ENCODE measurements around the gene C1QTNF1. TPM values are rescaled to one million over a fixed set of nuclear protein-coding genes. Genes with fewer than 3 reads are reported as not detected.

C1QTNF1 gene
- total RNA-seq, 2 donors from 2014 or later: 445 to 518 TPM

GRCh38 chr17:79045001-79045729 is 21.2 kb downstream of the C1QTNF1 start:
- DNase-seq (ENCODE audit: low spot score) (no peak), ATAC-seq (ENCODE audit: insufficient number of reproducible peaks, low FRiP score, low read depth) (no peak)
- Histone ChIP-seq H3K4me3 (no peak overlapping the region), H3K27ac (no peak overlapping the region), H3K36me3 (peaks cover 32% of the 10 kb centered on the region), H3K9me3 (no peaks in the 10 kb centered on the region), H3K4me1 (ENCODE audit: control insufficient read depth in 1 of 2, low read depth in 2 of 2) (peaks cover 5 to 57% of the 10 kb centered on the region in 2 donors), H3K27me3 (replicated peaks; ENCODE audit: insufficient read depth) (no peaks in the 10 kb centered on the region)
- no peak for TF ChIP-seq CTCF (IDR thresholded peaks at IDR 0.05)

DNA sequence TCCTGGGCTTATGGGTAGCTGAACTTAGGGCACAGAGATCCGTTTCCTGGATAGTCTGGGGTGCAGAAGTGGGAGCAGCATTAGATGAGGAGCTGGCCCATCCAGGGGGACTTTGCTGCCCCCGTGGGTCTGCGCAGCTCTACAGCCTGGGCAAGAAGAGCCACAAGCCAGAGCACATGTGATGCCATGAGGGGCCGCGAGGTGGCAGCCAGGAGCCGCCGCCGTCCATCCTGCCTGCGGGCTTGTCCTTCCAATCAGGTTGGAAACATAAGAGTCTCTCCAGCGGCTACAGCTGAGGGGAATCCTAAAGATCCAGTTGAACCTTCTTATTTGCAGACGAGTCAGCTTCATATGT is 21.9 kb downstream of the C1QTNF1 start:
- peak; percentile 96 for TF ChIP-seq CTCF (IDR thresholded peaks at IDR 0.05)
- Histone ChIP-seq H3K4me3 (no peak overlapping the region), H3K27ac (peak overlapping the region in 1 of 2 donors; percentile 59), H3K27me3 (replicated peaks; ENCODE audit: insufficient read depth) (no peaks in the 10 kb centered on the region), H3K4me1 (ENCODE audit: control insufficient read depth in 1 of 2, low read depth in 2 of 2) (peaks cover 5 to 61% of the 10 kb centered on the region in 2 donors), H3K9me3 (no peaks in the 10 kb centered on the region), H3K36me3 (peaks cover 37% of the 10 kb centered on the region)
- ATAC-seq (ENCODE audit: insufficient number of reproducible peaks, low FRiP score, low read depth) (peak; percentile 49), DNase-seq (ENCODE audit: low spot score) (no peak)

DNA sequence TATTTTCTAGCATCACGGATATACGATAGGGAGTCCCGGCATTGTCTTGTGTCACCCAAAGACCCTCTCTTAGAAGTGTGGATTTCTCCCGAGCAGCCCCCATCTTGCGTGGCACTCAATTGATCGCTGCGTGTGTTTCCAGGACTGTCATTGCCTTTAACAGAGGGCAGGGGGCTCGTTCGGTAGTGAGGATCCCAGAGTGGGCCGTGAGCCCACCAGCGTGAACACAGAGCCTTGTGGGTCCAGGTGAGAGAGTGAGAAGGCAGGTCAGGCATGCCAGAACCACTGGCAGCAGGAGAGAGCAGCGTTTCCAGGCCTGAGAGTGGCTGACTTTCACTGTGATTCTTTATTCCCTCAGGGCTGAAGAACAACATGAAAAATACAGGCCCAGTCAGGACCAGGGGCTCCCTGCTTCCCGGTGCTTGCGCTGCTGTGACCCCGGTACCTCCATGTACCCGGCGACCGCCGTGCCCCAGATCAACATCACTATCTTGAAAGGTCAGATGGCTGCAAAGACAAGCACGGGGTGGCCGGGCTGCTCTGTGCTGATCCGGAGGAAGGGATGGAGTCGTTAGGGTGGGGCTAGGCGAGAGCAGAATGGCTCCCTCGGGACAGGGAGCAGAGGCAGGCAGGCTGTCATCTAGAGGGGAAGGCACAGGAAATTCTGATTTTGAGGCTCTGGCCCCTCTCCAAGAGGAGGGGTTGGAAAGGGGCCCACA is 22.4 kb downstream of the C1QTNF1 start:
- no peaks in the 10 kb centered on the region for H3K9me3 ChIP-seq
- no peak overlapping the region for H3K4me3 ChIP-seq
- DNase-seq (ENCODE audit: low spot score) (no peak), ATAC-seq (ENCODE audit: insufficient number of reproducible peaks, low FRiP score, low read depth) (no peak)
- peak; percentile 15 for TF ChIP-seq CTCF (IDR thresholded peaks at IDR 0.05)
- peaks cover 5 to 58% of the 10 kb centered on the region in 2 donors for H3K4me1 ChIP-seq (ENCODE audit: control insufficient read depth in 1 of 2, low read depth in 2 of 2)
- H3K27me3 ChIP-seq (replicated peaks; ENCODE audit: insufficient read depth): no peaks in the 10 kb centered on the region
- H3K27ac ChIP-seq: peak overlapping the region; percentile 59 to 61
- peaks cover 39% of the 10 kb centered on the region for H3K36me3 ChIP-seq

- Histone ChIP-seq H3K27me3 (replicated peaks; ENCODE audit: insufficient read depth) (no peaks in the 10 kb centered on the region), H3K4me3 (no peak overlapping the region), H3K36me3 (peaks cover 35% of the 10 kb centered on the region), H3K27ac (peak overlapping the region; percentile 59 to 61), H3K4me1 (ENCODE audit: control insufficient read depth in 1 of 2, low read depth in 2 of 2) (peaks cover 5 to 53% of the 10 kb centered on the region in 2 donors), H3K9me3 (no peaks in the 10 kb centered on the region)
- ATAC-seq (ENCODE audit: insufficient number of reproducible peaks, low FRiP score, low read depth) (no peak), DNase-seq (ENCODE audit: low spot score) (no peak)
- no peak for TF ChIP-seq CTCF (IDR thresholded peaks at IDR 0.05)
Measured at GRCh38 chr17:79046916-79047280, 22.9 kb downstream of the C1QTNF1 start.

DNA sequence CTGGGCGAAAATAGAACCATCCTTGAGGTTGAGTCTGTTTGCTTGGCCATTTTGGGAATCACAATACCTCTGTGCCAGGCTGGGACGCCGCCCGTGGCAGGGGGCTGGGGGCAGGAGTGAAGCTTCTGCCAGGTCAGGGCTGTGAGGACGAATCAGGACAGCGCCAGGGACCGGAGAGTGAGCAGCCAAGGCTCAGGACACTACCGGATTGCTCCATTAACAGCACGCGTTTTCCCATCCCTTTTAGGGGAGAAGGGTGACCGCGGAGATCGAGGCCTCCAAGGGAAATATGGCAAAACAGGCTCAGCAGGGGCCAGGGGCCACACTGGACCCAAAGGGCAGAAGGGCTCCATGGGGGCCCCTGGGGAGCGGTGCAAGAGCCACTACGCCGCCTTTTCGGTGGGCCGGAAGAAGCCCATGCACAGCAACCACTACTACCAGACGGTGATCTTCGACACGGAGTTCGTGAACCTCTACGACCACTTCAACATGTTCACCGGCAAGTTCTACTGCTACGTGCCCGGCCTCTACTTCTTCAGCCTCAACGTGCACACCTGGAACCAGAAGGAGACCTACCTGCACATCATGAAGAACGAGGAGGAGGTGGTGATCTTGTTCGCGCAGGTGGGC is 23.4 kb downstream of the C1QTNF1 start:
- peaks cover 5 to 50% of the 10 kb centered on the region in 2 donors for H3K4me1 ChIP-seq (ENCODE audit: control insufficient read depth in 1 of 2, low read depth in 2 of 2)

More for the DNA sequence above, 23.4 kb downstream of the C1QTNF1 start:
- DNase-seq (ENCODE audit: low spot score) (no peak), ATAC-seq (ENCODE audit: insufficient number of reproducible peaks, low FRiP score, low read depth) (no peak)
- no peak overlapping the region for H3K4me3 ChIP-seq
- no peak for TF ChIP-seq CTCF (IDR thresholded peaks at IDR 0.05)
- no peaks in the 10 kb centered on the region for H3K9me3 ChIP-seq
- H3K27me3 ChIP-seq (replicated peaks; ENCODE audit: insufficient read depth): no peaks in the 10 kb centered on the region
- H3K36me3 ChIP-seq: peaks cover 35% of the 10 kb centered on the region
- peak overlapping the region; percentile 59 to 61 for H3K27ac ChIP-seq

All from thoracic aorta (tissue), 2 donors.